IMR-90 (cell line): ENCODE results near the gene HPSE2. TPM values are rescaled to one million over a fixed set of nuclear protein-coding genes. Genes with fewer than 3 reads are reported as not detected.

ENCODE experiments used
- ATAC-seq: fragments of 200-7000 bp; cut with Tn5 transposase; 2 replicates; pipeline ENCODE4 v1.9.1; 2020; ENCODE audit warnings: low read depth, mild to moderate bottlenecking, moderate library complexity
- BruUV-seq: library from RNA; stranded (reverse); fragments of 400-500 nt; replicated peaks from 2 replicates; lab custom pipeline; 2021; lab: Mats Ljungman, UMichigan
- CTCF ChIA-PET: fragments of 300-600 bp; formaldehyde crosslinking; extraction: SDS; loops from one replicate; lab custom pipeline; 2021; ENCODE audit warnings: antibody characterized with exemption; lab: Yijun Ruan, JAX
- POLR2A ChIA-PET: fragments of 300-600 bp; sonication (Branson Sonifier 250); formaldehyde crosslinking; loops from one replicate; lab custom pipeline; 2022; ENCODE audit warnings: antibody characterized with exemption; ENCODE audit not compliant: unreplicated experiment; lab: Charles Lee
- DNase-seq: peaks from one replicate; pipeline ENCODE4 v3.0.0; 2013
- H2AFZ ChIP-seq: replicated peaks from 2 replicates; pipeline ENCODE3; 2013; ENCODE audit warnings: low read length, mild to moderate bottlenecking; ENCODE audit not compliant: poor library complexity
- H2AK5ac ChIP-seq: 2 replicates; pipeline ENCODE4 v1.6.1; 2013; ENCODE audit warnings: low read depth, low read length, inconsistent platforms
- H2AK9ac ChIP-seq: replicated peaks from 2 replicates; pipeline ENCODE3; 2013; ENCODE audit warnings: mild to moderate bottlenecking, low read depth, low read length, moderate library complexity; ENCODE audit not compliant: poor library complexity
- H2BK120ac ChIP-seq: 2 replicates; pipeline ENCODE4 v1.6.1; 2013; ENCODE audit warnings: low read depth, low read length, inconsistent platforms
- H2BK15ac ChIP-seq: 3 replicates; pipeline ENCODE4 v1.6.1; 2013; ENCODE audit warnings: low read depth, low read length, inconsistent platforms
- H2BK20ac ChIP-seq: 2 replicates; pipeline ENCODE4 v1.6.1; 2013; ENCODE audit warnings: low read depth, mild to moderate bottlenecking, inconsistent platforms, low read length, moderate library complexity
- H2BK5ac ChIP-seq: 2 replicates; pipeline ENCODE4 v1.6.1; 2013; ENCODE audit warnings: mild to moderate bottlenecking, low read depth, low read length, inconsistent platforms; ENCODE audit not compliant: poor library complexity, severe bottlenecking
- H3K14ac ChIP-seq: replicated peaks from 2 replicates; pipeline ENCODE4 v1.6.1; 2013; ENCODE audit warnings: low read depth, low read length, inconsistent platforms
- H3K18ac ChIP-seq: 2 replicates; pipeline ENCODE4 v1.6.1; 2013; ENCODE audit warnings: low read depth, low read length, control low read depth
- H3K23ac ChIP-seq: 2 replicates; pipeline ENCODE4 v1.6.1; 2013; ENCODE audit warnings: low read depth, low read length, inconsistent platforms
- H3K27ac ChIP-seq: 2 replicates; pipeline ENCODE4 v1.5.1; 2013; ENCODE audit warnings: mild to moderate bottlenecking, control low read depth, low read length; ENCODE audit not compliant: insufficient read depth
- H3K27me3 ChIP-seq: 2 replicates; pipeline ENCODE4 v1.6.1; 2013; ENCODE audit warnings: low read length; ENCODE audit not compliant: control insufficient read depth, insufficient read depth
- H3K36me3 ChIP-seq: 2 replicates; pipeline ENCODE4 v1.6.1; 2013; ENCODE audit warnings: low read length, mixed read lengths; ENCODE audit not compliant: control insufficient read depth, insufficient read depth
- H3K4ac ChIP-seq: 2 replicates; pipeline ENCODE4 v1.6.1; 2013; ENCODE audit warnings: low read depth, low read length, inconsistent platforms
- H3K4me1 ChIP-seq: 2 replicates; pipeline ENCODE4 v1.6.1; 2013; ENCODE audit warnings: low read length, mixed read lengths; ENCODE audit not compliant: control insufficient read depth, insufficient read depth
- H3K4me2 ChIP-seq: 2 replicates; pipeline ENCODE4 v1.6.1; 2013; ENCODE audit warnings: low read depth, mild to moderate bottlenecking, control low read depth, low read length, moderate library complexity
- H3K4me3 ChIP-seq: 2 replicates; pipeline ENCODE4 v1.5.1; 2013; ENCODE audit warnings: low read depth, mild to moderate bottlenecking, control low read depth, low read length, moderate library complexity; ENCODE audit not compliant: insufficient read depth
- H3K56ac ChIP-seq: 2 replicates; pipeline ENCODE4 v1.6.1; 2013; ENCODE audit warnings: low read length, inconsistent platforms; ENCODE audit not compliant: insufficient read depth; ENCODE audit errors: extremely low read depth
- H3K79me1 ChIP-seq, 2 experiments: 2 replicates each; pipeline ENCODE4 v1.6.1; 2013; ENCODE audit warnings: low read length in 2 of 2, inconsistent platforms in 1 of 2, low read depth in 1 of 2
- H3K9ac ChIP-seq: 2 replicates; pipeline ENCODE4 v1.6.1; 2013; ENCODE audit warnings: low read depth, low read length, control low read depth
- H3K9me1 ChIP-seq: 2 replicates; pipeline ENCODE4 v1.6.1; 2013; ENCODE audit warnings: low read length, inconsistent platforms; ENCODE audit not compliant: insufficient read depth
- H3K9me3 ChIP-seq: 2 replicates; pipeline ENCODE4 v1.6.1; 2013; ENCODE audit warnings: low read length; ENCODE audit not compliant: control insufficient read depth, insufficient read depth
- H4K20me1 ChIP-seq: 2 replicates; pipeline ENCODE4 v1.6.1; 2013; ENCODE audit warnings: low read length, inconsistent platforms; ENCODE audit not compliant: insufficient read depth
- H4K5ac ChIP-seq: 2 replicates; pipeline ENCODE4 v1.6.1; 2013; ENCODE audit warnings: mild to moderate bottlenecking, low read depth, low read length, control low read depth
- H4K8ac ChIP-seq, 2 experiments: 2 replicates each; pipeline ENCODE4 v1.6.1; 2013; ENCODE audit warnings: low read depth in 2 of 2, low read length in 2 of 2, control low read depth in 1 of 2, inconsistent platforms in 1 of 2
- H4K91ac ChIP-seq: 2 replicates; pipeline ENCODE4 v1.6.1; 2013; ENCODE audit warnings: low read depth, low read length, inconsistent platforms; ENCODE audit not compliant: insufficient read depth
- BHLHE40 ChIP-seq: fragments of 150-350 bp; IDR thresholded peaks from 2 replicates; pipeline ENCODE4 v1.6.1; 2016; ENCODE audit warnings: mild to moderate bottlenecking, low read depth, low read length
- CEBPB ChIP-seq: IDR thresholded peaks from 2 replicates; pipeline ENCODE4 v1.6.1; 2012; ENCODE audit warnings: low read depth, low read length, improper control_type of control experiment
- CHD1 ChIP-seq: IDR thresholded peaks from 2 replicates; pipeline ENCODE4 v1.6.1; 2012; ENCODE audit warnings: low read depth, low read length, improper control_type of control experiment
- CTCF ChIP-seq: conservative IDR thresholded peaks from 2 replicates; pipeline ENCODE4 v1.5.1; 2012; ENCODE audit warnings: mild to moderate bottlenecking, low read depth, low read length, improper control_type of control experiment
- ELK1 ChIP-seq: fragments of 150-350 bp; IDR thresholded peaks from 2 replicates; pipeline ENCODE4 v1.6.1; 2016; ENCODE audit warnings: low read depth, mild to moderate bottlenecking, low read length, moderate library complexity, borderline replicate concordance
- FOS ChIP-seq: fragments of 150-350 bp; IDR thresholded peaks from 2 replicates; pipeline ENCODE4 v1.6.1; 2016; ENCODE audit warnings: low read depth, low read length
- MAFK ChIP-seq: IDR thresholded peaks from 2 replicates; pipeline ENCODE4 v1.6.1; 2012; ENCODE audit warnings: low read depth, low read length, improper control_type of control experiment
- MAZ ChIP-seq: IDR thresholded peaks from 2 replicates; pipeline ENCODE4 v1.6.1; 2012; ENCODE audit warnings: low read depth, mild to moderate bottlenecking, low read length, improper control_type of control experiment, moderate library complexity, borderline replicate concordance
- MXI1 ChIP-seq: IDR thresholded peaks from 2 replicates; pipeline ENCODE4 v1.6.1; 2012; ENCODE audit warnings: low read depth, mild to moderate bottlenecking, low read length, moderate library complexity, borderline replicate concordance
- NFE2L2 ChIP-seq: fragments of 150-350 bp; IDR thresholded peaks from 2 replicates; pipeline ENCODE4 v1.6.1; 2016; ENCODE audit warnings: low read depth, mild to moderate bottlenecking, low read length
- POLR2A ChIP-seq: IDR thresholded peaks from 2 replicates; pipeline ENCODE4 v1.6.1; 2012; ENCODE audit warnings: mild to moderate bottlenecking, low read depth, low read length
- RAD21 ChIP-seq: IDR thresholded peaks from 2 replicates; pipeline ENCODE4 v1.6.1; 2012; ENCODE audit warnings: low read length, improper control_type of control experiment
- RCOR1 ChIP-seq: IDR thresholded peaks from 2 replicates; pipeline ENCODE4 v1.6.1; 2012; ENCODE audit warnings: mild to moderate bottlenecking, low read length, improper control_type of control experiment; ENCODE audit not compliant: insufficient replicate concordance
- RFX5 ChIP-seq: IDR thresholded peaks from 2 replicates; pipeline ENCODE4 v1.8.0; 2012; ENCODE audit warnings: low read depth, mild to moderate bottlenecking, low read length, moderate library complexity
- SMC3 ChIP-seq: fragments of 150-350 bp; IDR thresholded peaks from 2 replicates; pipeline ENCODE4 v1.6.1; 2016; ENCODE audit warnings: low read depth, mild to moderate bottlenecking, antibody characterized with exemption, low read length, moderate library complexity
- USF2 ChIP-seq: fragments of 150-350 bp; IDR thresholded peaks from 2 replicates; pipeline ENCODE4 v1.6.1; 2017; ENCODE audit warnings: mild to moderate bottlenecking, antibody characterized with exemption, low read length, low read depth
- dilution Hi-C: fragments of 300-500 bp; cut with HindIII; formaldehyde crosslinking; loops from one replicate; pipeline ENCODE4 v1.14.3; 2018; ENCODE audit warnings: low sequenced_read_pairs; ENCODE audit not compliant: unreplicated experiment
- in situ Hi-C: fragments of 300-500 bp; cut with MboI; formaldehyde crosslinking; loops from 3 replicates; pipeline ENCODE4 v1.14.3; 2019; ENCODE audit warnings: low sequenced_read_pairs, inconsistent platforms, mixed read lengths
- intact Hi-C: fragments of 100-400 bp; cut with micrococcal nuclease; formaldehyde crosslinking; loops from 2 replicates; pipeline ENCODE4 v1.10.0; 2022
- polyA plus RNA-seq, 3 experiments: library from polyadenylated mRNA; depleted of rRNA; stranded (reverse); fragments of >200 nt; gene quantifications; 2 replicates each; pipeline ENCODE4 v1.2.3, GENCODE V29; 2012; ENCODE audit warnings: low replicate concordance in 1 of 3
- total RNA-seq: library from RNA; depleted of rRNA; stranded (reverse); fragments of >200 nt; gene quantifications from 2 replicates; pipeline ENCODE4 v1.2.3, GENCODE V29; 2012

Gene HPSE2
- total and polyA plus RNA-seq, 2 of the 4 experiments (the other 2 are of a cell fraction): not detected

- TF ChIP-seq CEBPB (no peak), CTCF (no peak), MXI1 (no peak), BHLHE40 (no peak), RAD21 (no peak), MAZ (no peak), CHD1 (no peak), MAFK (no peak), NFE2L2 (no peak), FOS (no peak), RCOR1 (no peak), SMC3 (no peak), ELK1 (no peak), POLR2A (no peak), RFX5 (no peak), USF2 (no peak)
- no peak overlapping the region for H2BK120ac ChIP-seq
- H3K9ac ChIP-seq: no peak overlapping the region
- no peak overlapping the region for H2BK15ac ChIP-seq
- H4K5ac ChIP-seq: no peak overlapping the region
- intact Hi-C loops (no loop called here), in situ Hi-C loops (no loop called here), dilution Hi-C loops (no loop called here)
- no peaks in the 10 kb centered on the region for H3K27me3 ChIP-seq
- BruUV-seq: no TSS peak
- no peak overlapping the region for H3K56ac ChIP-seq
- H3K4ac ChIP-seq: no peak overlapping the region
- H3K23ac ChIP-seq: no peak overlapping the region
- no peaks in the 10 kb centered on the region for H3K36me3 ChIP-seq
- H3K27ac ChIP-seq: no peak overlapping the region
- no peaks in the 10 kb centered on the region for H3K9me3 ChIP-seq
- H4K20me1 ChIP-seq: no peaks in the 10 kb centered on the region
- no peaks in the 10 kb centered on the region for H3K4me1 ChIP-seq
- CTCF ChIA-PET: interaction anchor here (0.6 kb wide), 1 partner anchor 708 kb away, joined by 3 read pairs; no protein-coding TSS in a partner anchor
- H2AK5ac ChIP-seq: no peak overlapping the region
- no peak overlapping the region for H4K91ac ChIP-seq
- POLR2A ChIA-PET: no interaction called here
- no peaks in the 10 kb centered on the region for H3K9me1 ChIP-seq
- H3K14ac ChIP-seq: no peak overlapping the region
- ATAC-seq: no peak
- no peak overlapping the region for H2AK9ac ChIP-seq
- H2AFZ ChIP-seq: no peak overlapping the region
- no peak overlapping the region for H3K4me3 ChIP-seq
- H3K18ac ChIP-seq: no peak overlapping the region
- H3K79me1 ChIP-seq: no peaks in the 10 kb centered on the region
- no peak for DNase-seq
- no peak overlapping the region for H2BK5ac ChIP-seq
- H4K8ac ChIP-seq: no peak overlapping the region
- H2BK20ac ChIP-seq: no peak overlapping the region
- no peak overlapping the region for H3K4me2 ChIP-seq
Measured at GRCh38 chr10:98676895-98677294, 558.8 kb downstream of the HPSE2 start.
